GM19351 (cell line): ENCODE results near the gene WNT1.
A peak's percentile ranks its signal among the peaks of the same experiment; 100 is the strongest.

ENCODE experiments used
- ATAC-seq: cut with Tn5 transposase; IDR thresholded peaks from one replicate; pipeline ENCODE4 v1.9.1; 2021; ENCODE audit warnings: mild to moderate bottlenecking, moderate library complexity; ENCODE audit not compliant: unreplicated experiment

The WNT1 gene

GRCh38 chr12:48999371-49000131 lies 21.4 kb downstream of the WNT1 start, which contains the start of gene DDN:
TSS of gene DDN (minus strand) at chr12:48999375. CDS start at chr12:48999287, 88 bp downstream.
- peak; percentile 42 for ATAC-seq

- no peak for ATAC-seq
Measured at GRCh38 chr12:49000346-49000745, 22.2 kb downstream of the WNT1 start.

DNA sequence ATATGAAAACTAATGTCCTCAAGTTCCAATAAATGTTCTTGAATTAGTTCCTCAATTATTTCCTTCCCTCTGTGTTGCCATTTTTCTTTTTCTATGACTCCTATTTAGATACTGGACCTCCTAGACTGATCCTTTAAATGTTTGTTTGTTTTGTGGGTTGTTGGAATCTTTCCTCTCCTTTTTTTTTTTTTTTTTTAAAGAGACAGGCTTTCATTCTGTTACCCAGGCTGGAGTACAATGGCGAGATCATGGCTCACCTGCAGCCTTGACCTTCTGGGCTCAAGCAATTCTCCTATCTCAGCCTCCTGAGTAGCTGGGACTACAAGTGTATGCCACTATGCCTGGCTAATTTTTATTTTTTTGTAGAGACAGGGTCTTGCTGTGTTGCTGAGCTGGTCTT lies 30.8 kb downstream of the WNT1 start:
- ATAC-seq = no peak

GRCh38 chr12:49010092-49010668 lies 32.1 kb downstream of the WNT1 start:
- no peak for ATAC-seq

GRCh38 chr12:49012739-49013138 lies 34.6 kb downstream of the WNT1 start:
- ATAC-seq = no peak

DNA sequence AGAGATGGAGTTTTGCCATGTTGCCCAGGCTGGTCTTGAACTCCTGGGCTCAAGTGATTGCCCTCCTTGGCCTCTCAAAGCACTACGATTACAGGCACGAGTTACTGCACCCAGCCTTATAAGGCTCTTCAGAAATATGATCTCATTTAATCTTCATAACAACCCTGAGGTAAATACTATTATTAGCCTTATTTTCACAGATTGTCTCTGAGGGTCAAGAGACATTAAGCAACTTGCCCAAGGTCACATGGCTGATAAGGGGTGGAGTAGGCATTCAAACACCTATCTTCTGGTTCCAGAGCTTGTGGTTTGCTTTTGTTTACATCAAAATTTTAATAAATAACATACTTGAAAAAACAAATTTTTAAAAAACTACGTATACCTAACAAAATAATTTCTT lies 35.3 kb downstream of the WNT1 start:
- ATAC-seq = no peak

DNA sequence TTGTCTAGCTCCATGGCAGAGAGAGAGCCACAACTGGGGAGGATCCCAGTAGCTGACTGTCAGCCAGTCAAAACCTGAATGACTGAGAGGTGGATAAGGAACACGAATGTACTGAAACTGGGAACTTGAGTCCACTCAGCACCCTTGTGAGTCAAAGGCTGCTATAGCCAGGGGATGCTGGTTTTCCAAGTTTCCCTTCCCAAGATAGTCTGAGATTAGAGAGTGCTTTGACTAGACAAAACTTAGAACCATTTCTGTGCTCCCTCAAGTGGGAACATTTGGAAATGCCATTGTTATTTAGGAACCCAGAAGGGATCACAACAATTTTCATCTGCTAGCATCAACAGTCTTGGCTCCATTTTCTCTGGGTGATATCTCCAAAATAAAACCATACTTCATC lies 36.4 kb downstream of the WNT1 start:
- ATAC-seq = no peak

- no peak for ATAC-seq
Measured at GRCh38 chr12:49015196-49015595, 37.1 kb downstream of the WNT1 start.

DNA sequence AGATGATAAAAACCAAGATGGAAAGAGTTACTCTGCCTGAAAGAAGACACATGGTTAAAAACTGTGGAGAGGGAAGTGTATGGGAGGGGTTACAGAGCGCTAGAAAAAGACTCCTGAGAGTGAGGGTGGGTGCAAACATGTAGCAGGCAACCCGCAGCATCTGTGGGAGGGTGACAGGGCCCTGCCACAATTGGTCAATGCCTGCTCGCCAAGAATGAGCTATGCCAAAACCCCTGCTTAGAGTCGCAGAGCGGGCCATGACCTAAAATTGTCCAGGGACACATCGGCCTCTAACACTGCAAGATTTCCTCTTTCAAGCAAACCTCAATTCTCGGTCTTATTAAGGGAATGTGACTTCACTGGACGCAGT lies 39.8 kb downstream of the WNT1 start:
- ATAC-seq = peak; percentile 20

DNA sequence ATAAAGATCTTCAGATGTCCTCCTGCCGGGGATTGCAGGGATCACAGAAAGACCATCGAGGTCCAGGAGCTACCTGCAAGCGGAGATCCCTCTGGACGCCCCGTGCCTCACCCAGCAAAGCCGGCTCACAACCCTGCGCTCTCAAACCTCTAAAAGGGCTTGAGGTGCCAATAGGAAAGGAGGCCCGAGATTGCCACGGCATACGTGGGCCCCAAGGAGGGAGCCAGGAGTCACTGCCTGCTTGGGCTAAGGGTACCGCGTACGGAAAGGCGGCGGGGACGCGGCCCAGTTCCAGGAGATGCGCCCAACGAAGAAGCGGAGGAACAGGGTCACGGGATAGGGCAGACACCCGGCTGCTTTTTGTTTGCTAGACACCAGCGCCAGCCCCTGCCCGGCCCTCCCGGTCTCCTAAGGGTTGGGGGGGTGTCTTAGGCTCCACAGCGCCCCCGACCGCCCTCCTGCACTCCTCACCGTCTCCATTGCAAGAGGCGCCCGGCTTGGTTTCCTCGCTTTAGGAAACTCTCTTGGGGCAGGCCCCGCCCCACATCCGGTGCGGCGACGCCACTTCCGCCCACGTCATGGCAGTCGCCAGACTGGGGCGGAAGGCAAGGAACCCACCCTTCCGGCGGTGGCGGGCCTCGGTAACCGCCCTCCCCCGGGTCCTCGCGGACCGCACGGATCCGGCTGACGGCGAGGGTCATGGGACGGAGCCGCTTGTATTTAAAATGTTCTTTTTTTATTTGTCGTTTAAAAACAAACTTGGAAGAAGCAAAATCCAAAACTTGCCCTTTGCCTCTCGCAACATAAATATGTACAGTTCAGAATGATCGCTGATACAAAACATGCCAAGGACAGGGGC lies 40.4 kb downstream of the WNT1 start, which contains the start of gene PRKAG1:
PRKAG1 (minus strand) TSS at position 516 of the 859 bp plus-strand sequence; CDS start at position 480, 36 bp downstream.
- peak; percentile 85 for ATAC-seq

- peak; percentile 19 for ATAC-seq
Measured at GRCh38 chr12:49019120-49019430, 41.0 kb downstream of the WNT1 start.

GRCh38 chr12:49019443-49020324 lies 41.6 kb downstream of the WNT1 start:
- ATAC-seq = no peak

GRCh38 chr12:49020441-49020840 lies 42.3 kb downstream of the WNT1 start:
- ATAC-seq = no peak

GRCh38 chr12:49021292-49021915 lies 43.3 kb downstream of the WNT1 start:
- ATAC-seq = no peak

- no peak for ATAC-seq
Measured at GRCh38 chr12:49022558-49023178, 44.5 kb downstream of the WNT1 start.

- no peak for ATAC-seq
Measured at GRCh38 chr12:49023812-49024211, 45.7 kb downstream of the WNT1 start.

DNA sequence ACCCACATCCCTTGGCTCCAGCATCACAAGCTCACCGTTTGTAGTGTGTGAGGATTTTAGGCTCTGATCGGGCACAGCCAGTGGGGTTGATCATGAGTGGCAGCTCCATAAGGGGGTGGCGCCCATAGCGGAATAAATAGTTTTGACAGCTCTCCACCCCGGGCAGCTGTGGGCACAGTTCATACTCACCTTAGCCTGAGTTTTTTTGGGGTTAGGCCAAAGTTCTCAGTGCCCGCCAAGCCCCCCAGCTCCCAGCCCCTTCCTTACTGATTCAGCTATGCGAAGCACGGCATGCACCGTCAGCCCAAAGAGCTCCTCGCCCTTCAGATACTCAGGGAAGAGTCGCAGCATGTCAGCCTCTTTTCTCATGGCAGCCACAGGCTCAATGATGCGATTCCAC lies 46.4 kb downstream of the WNT1 start:
- no peak for ATAC-seq

- ATAC-seq = no peak
Measured at GRCh38 chr12:49025463-49025862, 47.3 kb downstream of the WNT1 start.

DNA sequence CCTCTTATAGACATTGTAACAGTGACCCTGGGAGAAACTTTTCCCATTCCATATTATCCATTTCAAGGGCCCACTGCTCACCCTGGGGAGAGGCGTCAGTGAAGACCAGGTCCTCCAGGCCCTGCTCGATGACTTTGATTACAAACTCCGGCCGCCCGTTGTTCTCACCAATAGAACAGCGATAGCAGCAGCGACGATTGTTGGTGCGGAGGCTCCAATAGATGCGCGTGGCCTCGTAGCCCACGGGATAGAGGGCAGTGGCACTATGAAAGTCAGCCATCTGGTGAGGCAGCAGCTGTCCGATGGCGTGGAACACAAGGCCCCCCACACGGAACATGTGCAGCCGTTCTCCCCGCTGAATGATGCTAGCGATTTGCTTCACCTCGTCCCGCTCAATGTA lies 48.0 kb downstream of the WNT1 start:
- ATAC-seq = no peak
